ENCODE measurements around the gene CBARP. TPM values are rescaled to one million over a fixed set of nuclear protein-coding genes. Genes with fewer than 3 reads are reported as not detected.

CBARP gene
- total and polyA plus RNA-seq, 2 of the 13 experiments (the other 11 are each of a cell fraction or from before 2014, with no cell fraction given), result 1.2 to 1.4 TPM

DNA sequence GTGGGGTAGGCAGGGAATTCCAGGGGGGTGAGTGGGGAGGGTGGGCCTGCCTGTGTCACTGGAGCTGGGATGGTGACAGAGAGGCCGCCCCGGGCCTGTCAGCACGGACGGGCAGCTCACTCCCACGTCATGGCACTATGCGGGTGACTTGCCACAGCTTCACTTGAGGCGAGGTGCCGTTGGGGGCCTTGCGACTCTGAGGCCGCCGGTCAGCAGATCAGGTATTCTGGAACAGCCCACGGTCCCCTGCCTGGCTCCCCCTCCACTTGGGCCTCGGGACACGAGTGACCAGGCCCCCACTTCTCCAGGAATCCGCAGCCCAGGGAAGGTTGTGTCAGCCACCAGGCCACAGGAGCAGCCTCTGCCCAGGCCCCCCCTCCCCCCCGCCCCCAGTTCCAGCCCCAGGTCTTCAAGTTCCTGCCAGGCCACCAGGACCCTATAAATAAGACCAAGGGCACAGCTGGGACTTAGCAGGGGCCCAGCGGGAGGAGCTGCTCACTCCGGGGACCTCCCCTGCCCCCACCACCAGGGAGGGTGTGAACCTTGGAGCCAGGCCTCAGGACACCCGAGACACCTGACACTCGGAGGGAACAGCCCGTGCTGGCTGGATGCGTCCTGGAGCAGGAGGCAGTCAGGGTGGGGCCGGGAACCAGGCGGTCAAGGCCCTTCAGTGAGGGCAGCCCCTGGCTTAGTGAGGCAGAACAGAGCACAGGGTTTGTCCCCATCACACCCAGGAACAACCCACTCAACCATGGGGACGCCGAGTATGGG, 7.9 kb upstream of the CBARP start:
- Histone ChIP-seq H3K9ac (ENCODE audit: insufficient read depth, low read depth, low read length) (peak overlapping the region; percentile 69), H3K27me3 (ENCODE audit: control insufficient read depth in 1 of 2, insufficient read depth in 2 of 2, low read length in 2 of 2) (no peaks in the 10 kb centered on the region), H3K4me3 (replicated peaks in 1 of 3; ENCODE audit: insufficient read depth in 1 of 3, low read depth in 2 of 3, low read length in 3 of 3) (peak overlapping the region; percentile 41 to 80 (median 52); a peak in 5 of 6 replicates), H4K20me1 (ENCODE audit: insufficient read depth, low read length) (peaks cover 6% of the 10 kb centered on the region; the same call in 1 of the 2 replicates), H3K27ac (ENCODE audit: extremely low read length, insufficient read depth, low read length) (peak overlapping the region; percentile 96), H3K36me3 (replicated peaks in 1 of 2; ENCODE audit: control insufficient read depth in 1 of 2, insufficient read depth in 2 of 2, low read length in 2 of 2) (peaks cover 0 to 2% of the 10 kb centered on the region in 2 experiments; a peak in 1 of 5 replicates), H3K4me1 (ENCODE audit: insufficient read depth, low read length) (peaks cover 63% of the 10 kb centered on the region), H2AFZ (ENCODE audit: low read length) (no peak overlapping the region), H3K4me2 (ENCODE audit: low read depth, low read length) (peak overlapping the region; percentile 81), H3K79me2 (ENCODE audit: insufficient read depth, low read length) (peaks cover 25% of the 10 kb centered on the region), H3K9me3 (ENCODE audit: low read length) (no peaks in the 10 kb centered on the region)
- ATAC-seq, result peak; percentile 13
- no TSS peak for BruUV-seq (replicated peaks)
- ChIA-PET CTCF (ENCODE audit: low intra/inter-chr PET ratio, low total read pairs) (interaction anchor here (3.3 kb wide), 1 partner anchor 21 kb away, joined by 60 read pairs; no protein-coding TSS in a partner anchor), POLR2A (interaction anchor here (1.7 to 10.1 kb wide), 8 partner anchors 8 to 128 kb away, joined by 5 to 469 read pairs (median 33); partner anchors contain the start of genes CIRBP and FAM174C)
- WGBS (ENCODE audit: low lambda C conversion rate), result 0% methylated on average over 6 of the region's 26 CpGs
- in situ Hi-C loops (cut with HindIII; ENCODE audit: extremely low pct_ligation_motif_present, low pct_unique_long_range_greater_than_20kb), result no loop called here
- DNase-seq (ENCODE audit: low spot score), result peak; percentile 65
- peak; percentile 21 for FAIRE-seq
- intact Hi-C loops (cut with micrococcal nuclease; ENCODE audit: unreplicated experiment), result loop anchor here (1.0 kb wide), 1 partner anchor 21 kb away; no protein-coding TSS in a partner anchor
- TF ChIP-seq DR1 (CRISPR knock-in tag; IDR thresholded peaks at IDR 0.05) (peak; percentile 32; the same call in 1 of the 2 replicates), RXRB (CRISPR knock-in tag; IDR thresholded peaks at IDR 0.05; ENCODE audit: borderline replicate concordance) (peak; percentile 87), MXI1 (IDR thresholded peaks at IDR 0.05; ENCODE audit: borderline replicate concordance, low read depth, low read length) (no peak; the same call in 2 of the 3 replicates), RBFOX2 (IDR thresholded peaks at IDR 0.05; ENCODE audit: low read depth, low read length) (peak; percentile 46; the same call in 1 of the 2 replicates), ZSCAN25 (CRISPR knock-in tag; IDR thresholded peaks at IDR 0.05) (peak; percentile 52; the same call in 1 of the 2 replicates), NFIC (IDR thresholded peaks at IDR 0.05; ENCODE audit: low read length) (no peak), BORCS8-MEF2B (CRISPR knock-in tag; IDR thresholded peaks at IDR 0.05) (peak; percentile 46; the same call in 1 of the 2 replicates), TGIF2 (CRISPR knock-in tag; IDR thresholded peaks at IDR 0.05) (0 out of 2 replicates have a peak, but pooled peaks have one; percentile 23), SYNCRIP (IDR thresholded peaks at IDR 0.05; ENCODE audit: insufficient read depth, low read depth, low read length) (no peak), ZFP1 (CRISPR knock-in tag; IDR thresholded peaks at IDR 0.05) (no peak)
- TF ChIP-seq, protein P1, sequence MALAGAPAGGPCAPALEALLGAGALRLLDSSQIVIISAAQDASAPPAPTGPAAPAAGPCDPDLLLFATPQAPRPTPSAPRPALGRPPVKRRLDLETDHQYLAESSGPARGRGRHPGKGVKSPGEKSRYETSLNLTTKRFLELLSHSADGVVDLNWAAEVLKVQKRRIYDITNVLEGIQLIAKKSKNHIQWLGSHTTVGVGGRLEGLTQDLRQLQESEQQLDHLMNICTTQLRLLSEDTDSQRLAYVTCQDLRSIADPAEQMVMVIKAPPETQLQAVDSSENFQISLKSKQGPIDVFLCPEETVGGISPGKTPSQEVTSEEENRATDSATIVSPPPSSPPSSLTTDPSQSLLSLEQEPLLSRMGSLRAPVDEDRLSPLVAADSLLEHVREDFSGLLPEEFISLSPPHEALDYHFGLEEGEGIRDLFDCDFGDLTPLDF (CRISPR knock-in tag; IDR thresholded peaks at IDR 0.05), result no peak
- TF ChIP-seq, protein P2, sequence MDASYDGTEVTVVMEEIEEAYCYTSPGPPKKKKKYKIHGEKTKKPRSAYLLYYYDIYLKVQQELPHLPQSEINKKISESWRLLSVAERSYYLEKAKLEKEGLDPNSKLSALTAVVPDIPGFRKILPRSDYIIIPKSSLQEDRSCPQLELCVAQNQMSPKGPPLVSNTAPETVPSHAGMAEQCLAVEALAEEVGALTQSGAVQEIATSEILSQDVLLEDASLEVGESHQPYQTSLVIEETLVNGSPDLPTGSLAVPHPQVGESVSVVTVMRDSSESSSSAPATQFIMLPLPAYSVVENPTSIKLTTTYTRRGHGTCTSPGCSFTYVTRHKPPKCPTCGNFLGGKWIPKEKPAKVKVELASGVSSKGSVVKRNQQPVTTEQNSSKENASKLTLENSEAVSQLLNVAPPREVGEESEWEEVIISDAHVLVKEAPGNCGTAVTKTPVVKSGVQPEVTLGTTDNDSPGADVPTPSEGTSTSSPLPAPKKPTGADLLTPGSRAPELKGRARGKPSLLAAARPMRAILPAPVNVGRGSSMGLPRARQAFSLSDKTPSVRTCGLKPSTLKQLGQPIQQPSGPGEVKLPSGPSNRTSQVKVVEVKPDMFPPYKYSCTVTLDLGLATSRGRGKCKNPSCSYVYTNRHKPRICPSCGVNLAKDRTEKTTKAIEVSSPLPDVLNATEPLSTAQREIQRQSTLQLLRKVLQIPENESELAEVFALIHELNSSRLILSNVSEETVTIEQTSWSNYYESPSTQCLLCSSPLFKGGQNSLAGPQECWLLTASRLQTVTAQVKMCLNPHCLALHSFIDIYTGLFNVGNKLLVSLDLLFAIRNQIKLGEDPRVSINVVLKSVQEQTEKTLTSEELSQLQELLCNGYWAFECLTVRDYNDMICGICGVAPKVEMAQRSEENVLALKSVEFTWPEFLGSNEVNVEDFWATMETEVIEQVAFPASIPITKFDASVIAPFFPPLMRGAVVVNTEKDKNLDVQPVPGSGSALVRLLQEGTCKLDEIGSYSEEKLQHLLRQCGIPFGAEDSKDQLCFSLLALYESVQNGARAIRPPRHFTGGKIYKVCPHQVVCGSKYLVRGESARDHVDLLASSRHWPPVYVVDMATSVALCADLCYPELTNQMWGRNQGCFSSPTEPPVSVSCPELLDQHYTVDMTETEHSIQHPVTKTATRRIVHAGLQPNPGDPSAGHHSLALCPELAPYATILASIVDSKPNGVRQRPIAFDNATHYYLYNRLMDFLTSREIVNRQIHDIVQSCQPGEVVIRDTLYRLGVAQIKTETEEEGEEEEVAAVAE (CRISPR knock-in tag; IDR thresholded peaks at IDR 0.05; ENCODE audit: borderline replicate concordance), result no peak
- TF ChIP-seq, protein P3, sequence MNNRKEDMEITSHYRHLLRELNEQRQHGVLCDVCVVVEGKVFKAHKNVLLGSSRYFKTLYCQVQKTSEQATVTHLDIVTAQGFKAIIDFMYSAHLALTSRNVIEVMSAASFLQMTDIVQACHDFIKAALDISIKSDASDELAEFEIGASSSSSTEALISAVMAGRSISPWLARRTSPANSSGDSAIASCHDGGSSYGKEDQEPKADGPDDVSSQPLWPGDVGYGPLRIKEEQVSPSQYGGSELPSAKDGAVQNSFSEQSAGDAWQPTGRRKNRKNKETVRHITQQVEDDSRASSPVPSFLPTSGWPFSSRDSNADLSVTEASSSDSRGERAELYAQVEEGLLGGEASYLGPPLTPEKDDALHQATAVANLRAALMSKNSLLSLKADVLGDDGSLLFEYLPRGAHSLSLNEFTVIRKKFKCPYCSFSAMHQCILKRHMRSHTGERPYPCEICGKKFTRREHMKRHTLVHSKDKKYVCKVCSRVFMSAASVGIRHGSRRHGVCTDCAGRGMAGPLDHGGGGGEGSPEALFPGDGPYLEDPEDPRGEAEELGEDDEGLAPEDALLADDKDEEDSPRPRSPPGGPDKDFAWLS (CRISPR knock-in tag; IDR thresholded peaks at IDR 0.05; ENCODE audit: borderline replicate concordance), result no peak
- TF ChIP-seq, protein P4, sequence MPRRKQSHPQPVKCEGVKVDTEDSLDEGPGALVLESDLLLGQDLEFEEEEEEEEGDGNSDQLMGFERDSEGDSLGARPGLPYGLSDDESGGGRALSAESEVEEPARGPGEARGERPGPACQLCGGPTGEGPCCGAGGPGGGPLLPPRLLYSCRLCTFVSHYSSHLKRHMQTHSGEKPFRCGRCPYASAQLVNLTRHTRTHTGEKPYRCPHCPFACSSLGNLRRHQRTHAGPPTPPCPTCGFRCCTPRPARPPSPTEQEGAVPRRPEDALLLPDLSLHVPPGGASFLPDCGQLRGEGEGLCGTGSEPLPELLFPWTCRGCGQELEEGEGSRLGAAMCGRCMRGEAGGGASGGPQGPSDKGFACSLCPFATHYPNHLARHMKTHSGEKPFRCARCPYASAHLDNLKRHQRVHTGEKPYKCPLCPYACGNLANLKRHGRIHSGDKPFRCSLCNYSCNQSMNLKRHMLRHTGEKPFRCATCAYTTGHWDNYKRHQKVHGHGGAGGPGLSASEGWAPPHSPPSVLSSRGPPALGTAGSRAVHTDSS (CRISPR knock-in tag; conservative IDR thresholded peaks at IDR 0.05), result no peak
